SIG-M5 treated with dmso at 0.1 percent for 504 hours (cell line): ENCODE results near the gene CAMK1.

Experiments used
- DNase-seq: peaks from one replicate; lab custom pipeline; 2025; ENCODE audit not compliant: unreplicated experiment; lab: John Stamatoyannopoulos, UW

The CAMK1 gene

DNA sequence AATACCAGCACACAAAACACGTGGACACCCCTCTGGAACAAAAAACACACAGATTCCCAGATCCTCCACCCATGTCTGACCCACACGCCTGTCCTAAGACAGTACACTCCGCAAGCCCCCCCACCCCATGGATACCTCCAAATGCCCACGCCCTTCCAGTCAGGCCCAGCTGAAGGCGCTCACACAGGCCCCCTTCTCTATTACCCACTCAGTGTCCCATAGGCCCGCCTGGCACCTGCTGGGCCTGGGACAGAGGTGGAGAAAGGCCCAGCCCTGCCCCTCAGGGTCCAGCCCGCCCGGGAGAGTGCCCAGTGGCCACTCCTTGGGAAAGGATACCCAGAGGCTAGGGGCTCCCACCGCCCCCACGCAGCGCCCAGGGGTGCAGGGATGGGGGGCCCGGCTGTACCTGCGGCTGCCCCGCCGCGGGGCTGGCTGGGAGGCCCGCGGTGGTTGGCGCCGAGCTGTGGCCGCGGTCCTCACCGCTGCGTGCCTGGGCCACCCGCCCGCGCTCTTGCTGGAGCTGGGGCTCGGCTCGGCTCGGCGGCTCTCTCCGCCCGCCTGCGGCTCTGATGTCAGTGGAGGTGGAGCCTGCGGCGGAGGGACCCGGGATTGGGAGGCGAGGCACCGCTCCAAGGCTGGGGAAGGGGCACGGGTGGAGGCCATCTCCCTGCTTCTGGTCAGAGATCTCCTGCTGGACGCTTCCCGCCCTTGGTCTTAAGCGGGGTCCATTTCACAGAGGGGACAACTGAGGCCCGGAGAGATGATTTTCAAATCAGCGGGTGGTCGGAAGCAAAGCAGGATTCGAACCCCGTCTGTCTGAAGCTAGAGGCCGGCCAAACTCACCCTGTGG is at the start of gene CAMK1:
Gene CAMK1 (minus strand): TSS at position 522 of the 850 bp plus-strand sequence. CDS start 2,198 bp downstream, outside the sequence.
- DNase-seq = peak; percentile 38

- DNase-seq = no peak
Observed at GRCh38 chr3:9818666-9819335, 49.1 kb upstream of the CAMK1 start.

DNA sequence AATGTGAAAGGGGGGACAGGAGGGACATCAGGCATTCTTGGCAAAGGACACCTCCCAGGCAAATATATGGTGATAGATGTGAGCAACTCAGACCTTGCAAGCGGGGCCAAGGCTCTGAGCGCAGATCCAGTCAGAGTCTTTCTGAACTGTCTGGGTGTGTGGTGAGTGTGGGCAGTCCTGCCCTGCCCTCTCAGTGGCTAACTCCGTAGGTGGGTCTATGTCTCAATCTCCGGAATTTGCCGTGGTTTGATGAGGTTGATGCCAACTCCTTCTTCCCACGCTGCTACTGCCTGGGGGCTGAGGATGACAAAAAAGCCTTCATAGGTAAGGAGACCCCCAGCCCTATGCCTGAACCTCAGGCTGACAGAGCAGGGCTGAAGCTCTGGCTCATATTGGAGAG is 47.7 kb upstream of the CAMK1 start:
- no peak for DNase-seq

- DNase-seq = no peak
Observed at GRCh38 chr3:9815986-9816385, 46.2 kb upstream of the CAMK1 start.

DNA sequence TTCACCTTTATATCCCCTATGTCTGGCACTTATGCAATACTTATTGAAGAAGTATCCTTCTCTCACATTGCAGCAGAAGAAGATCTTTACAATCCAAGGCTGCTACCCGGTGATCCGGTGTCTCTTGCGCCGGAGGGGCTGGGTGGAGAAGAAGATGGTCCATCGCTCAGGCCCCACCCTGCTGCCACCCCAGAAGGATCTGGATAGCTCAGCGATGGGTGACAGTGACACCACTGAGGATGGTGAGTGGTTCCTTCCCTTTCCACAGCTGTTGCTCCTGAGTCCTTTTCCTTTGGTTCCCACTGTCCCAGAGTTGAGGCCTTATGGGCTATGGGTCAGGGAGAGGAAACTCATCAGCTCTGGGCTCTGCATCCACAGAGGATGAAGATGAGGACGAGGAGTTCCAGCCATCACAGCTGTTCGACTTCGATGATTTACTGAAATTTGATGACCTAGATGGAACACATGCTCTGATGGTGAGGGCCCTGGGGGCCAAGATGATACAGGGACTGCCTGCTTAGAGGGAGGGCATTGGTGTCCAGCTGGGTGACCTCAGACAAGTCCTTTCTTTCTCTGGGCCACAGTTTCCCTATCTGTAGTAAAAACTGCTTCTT is 43.2 kb upstream of the CAMK1 start:
- DNase-seq = no peak

DNA sequence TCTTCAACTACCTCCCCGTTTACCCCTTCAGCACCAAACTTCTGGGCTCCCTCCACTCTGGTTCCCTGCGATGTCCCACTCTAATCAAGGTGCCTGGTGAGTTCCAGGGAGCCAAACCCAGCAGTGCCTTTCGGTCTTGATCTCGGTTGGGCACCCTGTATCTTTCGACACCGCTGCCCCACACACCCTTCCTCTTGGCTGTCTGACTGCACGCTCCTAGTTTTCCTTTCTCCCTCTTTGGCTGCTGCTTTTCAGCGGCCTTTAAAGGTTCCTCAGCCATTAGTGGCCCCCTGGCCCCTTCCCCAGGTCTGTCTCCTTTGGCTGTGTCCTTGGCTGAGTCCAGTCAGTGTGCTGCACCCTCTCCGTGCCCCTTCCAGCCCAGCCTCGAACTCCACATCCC is 41.1 kb upstream of the CAMK1 start:
- DNase-seq = no peak

DNA sequence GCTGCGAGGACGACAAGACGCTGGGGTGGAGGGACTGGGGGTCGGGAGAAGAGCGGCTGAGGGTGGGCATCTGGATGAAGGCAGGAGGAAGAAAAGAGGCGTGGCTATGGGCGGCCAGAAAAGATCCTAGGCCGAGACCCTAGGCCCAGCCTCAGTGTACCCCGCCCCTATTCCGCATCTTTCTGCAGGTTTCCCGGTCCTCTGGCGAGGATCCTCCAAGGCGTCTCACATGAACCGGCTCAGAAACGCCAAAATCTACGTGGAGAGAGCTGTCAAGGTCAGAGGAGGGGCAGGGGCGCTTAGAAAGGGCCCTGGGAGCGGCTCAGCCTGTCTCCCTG is 40.7 kb upstream of the CAMK1 start:
- DNase-seq = no peak

- DNase-seq = no peak
Observed at GRCh38 chr3:9809615-9810432, 40.1 kb upstream of the CAMK1 start, which contains the start of gene TTLL3. Gene TTLL3, plus strand, starts transcription at chr3:9810262. Its CDS starts 400 bp downstream, at chr3:9810662.

DNA sequence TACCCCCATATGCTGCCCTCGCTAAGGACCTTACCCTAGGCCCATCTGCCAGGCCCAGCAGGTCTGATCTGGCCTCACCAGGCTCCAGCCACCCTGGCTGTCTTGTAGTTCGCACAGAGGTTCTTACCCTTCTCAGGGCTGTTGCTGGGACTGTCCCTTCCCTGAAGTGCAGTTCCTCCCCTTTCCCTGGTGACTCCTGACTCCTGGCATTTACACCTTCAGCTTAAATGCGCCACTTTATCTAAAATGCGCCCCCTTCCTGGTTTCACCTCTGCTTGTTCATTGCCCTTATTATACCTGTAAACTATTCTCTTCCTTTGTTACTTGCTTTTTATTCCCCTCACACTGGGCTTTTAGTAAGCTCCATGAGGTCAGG is 39.5 kb upstream of the CAMK1 start:
- no peak for DNase-seq

DNA sequence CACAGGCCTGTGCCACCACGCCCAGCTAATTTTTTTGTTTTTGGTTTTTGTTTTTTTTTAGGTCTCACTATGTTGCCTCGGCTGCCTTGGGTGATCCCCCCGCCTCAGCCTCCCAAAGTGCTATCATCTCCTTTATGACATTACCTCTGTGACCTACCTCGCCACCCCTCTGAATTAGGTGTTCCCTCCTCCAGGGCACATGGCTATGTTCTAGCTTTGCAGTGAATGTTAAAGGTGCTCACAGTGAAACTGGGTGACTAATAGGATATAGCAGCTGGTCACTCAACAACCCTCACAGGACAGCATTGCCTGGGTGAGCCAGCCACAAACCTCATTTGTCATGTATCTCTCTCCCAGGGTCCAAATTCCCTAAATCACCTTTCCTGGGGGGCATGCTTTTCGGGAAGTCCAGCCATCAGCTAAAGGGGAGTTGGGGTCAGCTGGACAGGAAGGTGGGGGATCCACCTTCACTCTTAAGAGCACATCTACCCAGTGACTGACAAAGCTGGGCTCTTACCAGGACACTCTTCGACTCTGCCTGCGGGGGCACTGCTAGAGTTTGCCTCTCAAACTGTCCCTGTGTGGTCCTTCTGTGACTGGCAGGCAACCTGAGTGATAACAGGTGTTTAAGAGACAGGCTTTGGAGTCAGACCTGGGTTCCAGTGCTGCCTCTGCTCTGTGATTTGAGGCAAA is 38.7 kb upstream of the CAMK1 start:
- DNase-seq = peak; percentile 19

- no peak for DNase-seq
Observed at GRCh38 chr3:9807981-9808344, 38.2 kb upstream of the CAMK1 start.

DNA sequence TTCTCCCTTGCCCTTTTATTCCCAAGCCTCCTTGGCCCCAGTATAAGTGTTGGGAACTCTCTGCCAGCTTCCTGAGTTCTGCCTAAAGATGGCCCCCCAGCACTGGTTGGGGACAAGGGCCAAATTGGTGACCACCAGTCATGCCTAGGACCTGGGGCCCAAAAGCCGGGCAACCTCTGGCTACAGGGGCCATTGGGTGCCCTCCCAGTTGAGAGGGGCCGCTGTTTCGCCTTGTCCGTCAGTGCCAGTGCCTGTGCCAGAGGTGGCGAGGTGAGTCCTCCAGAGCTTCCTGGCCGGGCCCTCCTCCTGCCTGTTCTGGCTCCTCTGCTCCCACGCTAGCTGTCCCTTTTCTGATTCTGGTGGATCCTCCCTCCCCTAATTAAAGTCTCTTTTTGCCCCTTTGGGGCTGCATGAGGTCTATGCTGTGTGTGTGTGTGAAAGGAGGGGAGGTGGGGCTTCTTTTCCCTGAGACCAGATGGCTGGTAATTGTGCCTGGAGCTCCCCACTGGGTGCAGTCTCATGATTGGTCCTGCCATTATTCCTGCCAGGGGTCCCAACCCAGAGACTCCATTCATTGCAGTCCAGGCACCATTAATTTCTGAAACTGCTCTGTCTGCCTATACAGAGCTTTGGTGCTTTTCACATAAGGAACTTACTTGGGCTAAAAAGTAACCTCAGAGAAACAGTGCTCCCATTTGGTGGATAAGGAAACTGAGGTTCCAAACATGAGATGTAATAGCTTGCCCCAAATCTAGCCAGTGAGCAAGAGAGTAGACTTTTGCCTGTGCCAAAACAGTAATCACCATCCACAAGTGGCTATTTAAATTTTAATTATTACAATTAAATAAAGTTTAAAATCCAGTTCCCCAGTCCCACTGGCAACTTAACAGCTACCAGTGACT is 37.2 kb upstream of the CAMK1 start:
- DNase-seq = no peak

DNA sequence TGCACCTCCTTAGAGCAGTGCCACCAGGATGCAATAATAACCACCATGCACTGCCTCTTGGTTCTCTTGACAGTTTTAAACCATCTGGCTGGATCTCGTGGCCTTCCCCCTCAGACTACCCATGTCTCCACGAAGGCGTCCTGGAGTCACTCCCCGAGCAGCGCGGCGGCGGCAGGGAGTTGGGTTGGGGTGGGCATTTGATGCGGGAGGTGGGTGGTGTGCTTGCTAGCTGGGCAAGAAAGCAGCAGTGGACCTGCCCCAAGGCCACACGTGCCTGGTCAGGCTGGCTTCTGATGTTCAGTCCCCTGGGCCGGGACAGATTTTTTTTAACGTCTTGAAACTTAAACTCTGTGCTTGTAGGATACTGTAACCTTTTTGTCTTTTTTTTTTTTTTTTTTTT is 36.4 kb upstream of the CAMK1 start:
- no peak for DNase-seq

- no peak for DNase-seq
Observed at GRCh38 chr3:9804996-9805395, 35.2 kb upstream of the CAMK1 start.

DNA sequence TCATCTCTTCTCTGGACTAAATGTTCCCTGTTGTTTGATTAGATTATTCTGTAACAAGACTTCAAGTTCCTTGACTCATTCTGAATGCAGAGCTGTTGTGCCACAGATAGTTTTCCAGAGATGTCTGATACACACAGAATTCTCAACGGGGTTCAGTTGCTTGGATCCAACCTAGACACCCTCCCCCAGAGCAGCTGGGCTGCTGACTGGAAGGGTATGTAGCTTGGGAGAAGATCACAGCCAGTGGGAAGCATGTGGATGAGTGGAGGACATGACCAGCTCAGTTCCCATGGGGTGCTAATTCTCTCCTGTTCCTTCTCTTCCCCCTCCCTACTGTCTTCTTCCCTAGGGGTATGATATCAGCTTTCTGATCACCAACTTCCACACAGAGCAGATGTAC is 33.7 kb upstream of the CAMK1 start:
- no peak for DNase-seq

DNA sequence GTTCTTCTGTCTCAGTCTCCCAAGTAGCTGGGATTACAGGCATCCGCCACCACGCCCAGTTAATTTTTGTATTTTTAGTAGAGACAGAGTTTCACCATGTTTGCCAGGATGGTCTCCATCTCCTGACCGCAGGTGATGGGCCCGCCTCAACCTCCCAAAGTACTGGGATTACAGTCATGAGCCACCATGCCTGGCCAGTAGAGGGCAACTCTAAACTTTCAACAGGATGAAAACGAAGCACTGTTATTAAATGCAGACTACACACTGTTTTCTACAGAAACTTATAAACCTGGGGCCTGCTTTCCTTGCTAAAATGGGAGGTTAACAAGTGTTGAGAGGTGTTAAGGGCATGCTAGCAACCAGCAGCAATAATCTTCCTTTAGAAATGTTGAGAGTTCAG is 30.8 kb upstream of the CAMK1 start:
- DNase-seq = no peak

- DNase-seq = no peak
Observed at GRCh38 chr3:9797196-9797945, 27.6 kb upstream of the CAMK1 start.

- DNase-seq = peak; percentile 74
Observed at GRCh38 chr3:9795207-9795606, 25.5 kb upstream of the CAMK1 start.

DNA sequence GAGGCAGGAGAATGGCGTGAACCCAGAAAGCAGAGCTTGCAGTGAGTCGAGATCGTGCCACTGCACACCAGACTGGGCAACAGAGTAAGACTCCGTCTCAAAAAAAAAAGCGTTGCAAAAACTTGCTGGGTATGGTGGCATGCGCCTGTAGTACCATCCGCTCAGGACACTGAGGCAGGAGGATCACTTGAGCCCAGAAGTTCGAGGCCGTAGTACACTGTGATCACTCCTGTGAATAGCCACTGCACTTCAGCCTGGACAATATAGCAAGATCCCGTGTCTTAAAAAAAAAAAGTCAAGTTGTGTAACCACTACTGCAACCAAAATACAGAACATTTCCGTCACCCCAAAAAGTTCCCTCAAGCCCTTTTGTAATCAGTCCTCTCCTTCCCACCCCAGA is 24.7 kb upstream of the CAMK1 start:
- no peak for DNase-seq
